Skeletal muscle cell (primary cell): ENCODE measurements around the gene USP3.
"Not testable (repeated sequence)": the region's sequence is repeated elsewhere in the genome, so short reads cannot be mapped to it uniquely, and the experiment has no call there.

ENCODE experiments used
- DNase-seq: peaks from one replicate; pipeline ENCODE4 v3.0.0-alpha.2; 2010; ENCODE audit warnings: low read depth
- H3K4me3 ChIP-seq: 2 replicates; pipeline ENCODE4 v1.5.1; 2011; ENCODE audit warnings: low read depth, mild to moderate bottlenecking, control low read depth, low read length, moderate library complexity

Gene USP3

DNA sequence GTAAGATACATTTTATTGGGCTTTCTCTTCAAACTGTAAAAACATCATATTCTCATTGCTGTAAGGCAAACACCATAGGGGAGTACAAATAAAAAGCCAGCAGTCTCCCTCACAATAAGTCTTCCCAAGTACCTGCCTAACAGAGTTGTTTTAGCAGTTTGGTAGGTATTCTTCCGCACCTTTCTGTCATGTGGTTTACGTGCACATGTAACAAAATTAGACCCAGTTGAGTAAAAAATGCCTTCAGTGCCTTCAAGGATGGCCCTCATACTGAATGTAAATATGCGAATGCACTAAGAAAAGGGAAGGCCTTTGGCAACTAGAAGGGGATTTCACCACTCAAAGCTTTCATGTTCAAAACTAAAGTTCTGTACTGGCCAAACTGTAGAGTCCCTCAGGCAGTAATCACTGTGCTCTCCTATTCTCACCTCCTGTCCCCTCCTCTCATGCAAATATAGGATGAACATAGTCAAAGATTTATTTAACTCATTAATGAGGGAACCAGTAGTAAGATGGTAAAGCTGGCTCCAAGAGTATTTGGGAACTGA, 26.4 kb downstream of the USP3 start:
- DNase-seq: no peak
- no peak overlapping the region for H3K4me3 ChIP-seq

DNA sequence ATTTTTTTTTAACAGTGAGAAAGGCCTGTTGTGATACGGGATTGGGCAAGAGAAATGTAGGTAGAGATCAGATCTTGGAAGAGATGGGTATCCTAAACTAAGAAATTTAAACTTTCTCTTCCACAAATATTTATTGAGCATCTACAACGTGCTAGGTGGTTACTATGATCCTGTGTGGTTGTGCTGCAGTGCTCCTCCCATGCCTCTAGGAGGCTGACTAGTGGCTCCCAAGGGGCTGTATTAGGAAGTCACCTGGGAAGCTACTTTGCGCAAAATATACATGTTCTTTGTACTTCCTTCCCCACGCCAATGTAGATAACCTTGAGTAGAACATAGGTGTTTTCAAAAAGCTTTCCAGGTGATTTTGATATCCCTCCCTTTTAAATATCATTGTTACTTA, 27.2 kb downstream of the USP3 start:
- H3K4me3 ChIP-seq: no peak overlapping the region
- no peak for DNase-seq

DNA sequence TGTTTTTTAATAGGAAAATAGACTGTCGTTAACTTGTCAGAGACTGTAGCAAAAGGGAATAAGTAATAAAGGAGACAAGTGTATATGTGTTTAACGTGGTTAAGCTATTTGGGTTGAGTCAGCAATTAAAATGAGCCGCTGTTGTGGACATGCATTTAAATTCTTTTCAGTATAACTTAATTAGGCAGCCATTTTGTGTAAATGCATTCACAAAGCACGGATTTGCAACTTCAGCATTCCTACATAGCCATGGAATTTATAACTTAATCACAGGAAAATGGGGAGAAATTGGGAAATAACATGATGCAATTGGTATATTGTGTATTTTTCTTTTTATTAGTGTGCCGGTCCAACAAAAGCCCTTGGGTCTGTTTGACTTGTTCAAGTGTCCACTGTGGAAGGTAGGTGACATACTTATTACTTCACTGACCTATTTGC, 27.9 kb downstream of the USP3 start:
- H3K4me3 ChIP-seq: no peak overlapping the region
- no peak for DNase-seq

DNA sequence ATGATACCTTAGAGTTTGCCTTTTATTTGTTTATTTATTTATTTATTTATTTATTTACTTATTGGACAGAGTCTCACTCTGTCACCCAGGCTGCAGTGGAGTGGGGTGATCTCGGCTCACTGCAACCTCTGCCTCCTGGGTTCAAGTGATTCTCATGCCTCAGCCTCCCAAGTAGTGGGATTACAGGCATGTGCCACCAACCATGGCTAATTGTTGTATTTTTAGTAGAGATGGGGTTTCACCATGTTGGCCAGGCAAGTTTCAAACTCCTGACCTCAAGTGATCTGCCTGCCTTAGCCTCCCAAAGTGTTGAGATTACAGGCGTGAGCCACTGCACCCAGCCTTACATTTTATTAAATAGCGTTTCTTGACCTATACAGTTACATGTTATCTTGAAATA, 30.5 kb downstream of the USP3 start:
- H3K4me3 ChIP-seq: not testable (repeated sequence)

DNA sequence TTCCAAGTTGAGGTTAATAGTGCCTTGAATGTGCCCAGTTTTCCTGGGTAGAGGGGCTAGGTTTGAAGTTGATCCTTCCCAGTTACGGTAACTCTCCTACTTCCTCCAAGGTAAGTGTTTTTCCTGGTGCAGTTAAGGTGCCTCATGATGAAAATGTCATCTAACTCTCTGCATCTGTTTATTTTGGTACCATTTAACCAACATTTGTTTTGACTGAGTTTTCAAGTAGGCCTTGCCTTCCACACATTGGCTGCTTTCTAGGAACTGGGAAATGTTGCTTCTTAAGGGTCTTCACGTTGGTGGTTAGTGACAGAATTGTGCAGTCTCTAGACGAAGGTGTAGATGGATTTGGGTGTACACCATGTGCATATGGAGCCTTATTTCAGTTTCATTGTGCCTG, 31.3 kb downstream of the USP3 start:
- no peak for DNase-seq
- H3K4me3 ChIP-seq: no peak overlapping the region

More for the DNA sequence above, 30.5 kb downstream of the USP3 start:
- DNase-seq: not testable (repeated sequence)

DNA sequence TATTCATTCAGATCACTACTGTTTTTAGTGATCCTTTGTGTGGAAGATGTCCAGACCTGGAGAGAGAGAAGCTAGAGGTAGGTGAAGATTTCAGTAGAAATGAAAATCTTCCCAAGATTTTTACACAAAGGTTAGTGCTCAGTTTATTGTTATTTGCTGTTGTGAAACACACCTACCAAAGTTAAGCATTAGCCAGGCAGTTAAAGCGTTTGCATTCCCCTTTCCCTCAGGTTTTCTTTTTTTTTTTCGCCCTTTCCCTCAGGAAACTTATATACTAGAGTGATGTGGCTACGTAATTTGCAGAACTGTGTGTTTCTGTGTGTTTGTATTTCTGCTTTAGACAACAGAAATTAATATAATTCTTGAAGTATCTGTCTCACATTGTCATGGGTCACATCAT, 34.5 kb downstream of the USP3 start:
- DNase-seq: no peak
- H3K4me3 ChIP-seq: no peak overlapping the region

DNA sequence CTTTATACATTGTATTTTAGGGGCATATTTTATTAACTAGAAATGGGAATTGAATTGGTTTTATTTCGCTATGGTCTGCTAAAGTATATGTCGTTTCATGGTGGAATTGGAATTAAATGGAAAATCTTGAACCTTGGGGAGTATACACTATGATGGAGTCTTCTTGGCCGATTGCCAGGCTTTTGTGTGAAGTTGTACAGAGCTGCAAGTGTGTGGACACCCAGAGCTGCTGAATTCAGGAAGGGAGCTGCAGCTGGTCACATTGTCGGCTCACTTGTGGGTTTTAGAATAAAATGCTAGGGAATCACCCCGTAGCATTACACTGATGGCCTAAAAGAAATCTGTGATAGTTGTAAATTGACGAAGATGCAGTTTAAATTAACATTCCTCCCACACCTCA, 35.1 kb downstream of the USP3 start:
- no peak for DNase-seq
- H3K4me3 ChIP-seq: no peak overlapping the region

DNA sequence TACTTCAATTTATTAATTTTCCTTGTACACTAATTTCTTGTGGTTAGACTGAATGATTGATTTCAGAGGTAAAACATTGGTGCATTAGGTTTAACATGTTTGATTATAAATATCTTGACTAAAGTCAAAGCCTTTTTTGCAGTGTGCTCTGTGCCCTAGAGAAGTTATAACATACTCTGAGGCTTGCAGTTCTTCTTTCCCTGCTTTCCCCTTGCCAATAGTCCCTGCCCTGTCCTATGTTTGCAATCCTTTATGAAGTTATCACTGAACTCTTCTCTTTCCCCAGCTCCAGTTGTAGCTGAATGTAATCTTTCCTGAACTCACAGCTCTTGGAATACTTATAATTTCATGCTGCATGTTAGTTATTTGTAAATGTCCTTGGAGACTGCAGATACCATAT, 35.6 kb downstream of the USP3 start:
- no peak for DNase-seq
- H3K4me3 ChIP-seq: no peak overlapping the region

DNA sequence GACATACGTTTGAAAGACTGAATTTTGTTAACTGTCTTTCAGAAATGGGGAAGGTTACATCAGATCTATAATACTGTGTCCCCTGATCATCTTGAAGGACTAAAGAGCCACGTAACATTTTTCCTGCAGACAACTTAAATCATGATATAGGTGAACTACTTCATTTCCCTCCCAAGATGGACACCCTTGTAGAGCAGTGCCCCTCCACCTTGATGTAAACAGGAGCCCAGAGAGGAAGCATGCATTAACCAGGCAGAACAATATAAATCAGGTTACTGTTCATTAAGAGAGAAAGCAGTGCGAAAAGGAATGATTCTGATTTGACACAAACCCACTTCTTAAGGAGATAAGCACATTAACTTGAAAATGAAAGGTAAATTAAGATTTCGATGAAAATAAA, 36.1 kb downstream of the USP3 start:
- H3K4me3 ChIP-seq: no peak overlapping the region
- DNase-seq: no peak

DNA sequence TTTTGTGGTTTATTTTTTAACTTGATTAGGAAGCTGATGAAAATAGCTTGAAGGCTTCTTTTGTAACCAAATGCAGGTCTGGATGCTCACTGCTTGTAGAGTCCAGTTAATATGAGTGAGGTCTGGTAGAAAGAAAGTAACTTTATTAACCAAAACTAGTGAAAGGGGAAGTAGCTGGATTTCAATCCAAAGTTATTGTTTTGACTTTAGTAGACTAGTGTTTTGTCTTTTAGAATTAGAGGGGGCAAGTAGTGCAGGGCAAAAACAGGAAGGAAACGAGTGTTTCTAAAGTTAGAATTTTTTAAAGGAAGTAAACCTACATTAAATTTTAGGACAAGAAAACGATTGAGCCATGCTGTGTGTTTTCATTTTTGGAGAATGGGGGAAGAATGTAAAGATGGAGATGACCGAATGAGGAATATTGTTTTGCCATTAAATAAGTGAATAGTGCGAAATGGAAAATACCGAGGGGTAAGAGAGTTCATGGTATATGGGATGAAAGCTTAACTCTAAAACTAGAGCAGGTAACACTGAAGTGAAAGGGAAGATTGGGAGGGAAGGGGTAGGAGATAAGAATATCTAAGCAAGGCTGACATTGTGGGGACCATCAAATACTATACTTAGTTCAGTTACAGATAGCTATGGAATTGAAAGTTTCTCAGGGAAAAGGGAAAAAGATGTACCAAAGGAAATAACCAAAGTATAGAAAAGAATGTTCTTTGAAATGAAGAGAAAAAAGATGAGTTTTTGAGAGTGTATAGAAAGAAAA, 40.0 kb downstream of the USP3 start:
- no peak overlapping the region for H3K4me3 ChIP-seq
- no peak for DNase-seq

DNA sequence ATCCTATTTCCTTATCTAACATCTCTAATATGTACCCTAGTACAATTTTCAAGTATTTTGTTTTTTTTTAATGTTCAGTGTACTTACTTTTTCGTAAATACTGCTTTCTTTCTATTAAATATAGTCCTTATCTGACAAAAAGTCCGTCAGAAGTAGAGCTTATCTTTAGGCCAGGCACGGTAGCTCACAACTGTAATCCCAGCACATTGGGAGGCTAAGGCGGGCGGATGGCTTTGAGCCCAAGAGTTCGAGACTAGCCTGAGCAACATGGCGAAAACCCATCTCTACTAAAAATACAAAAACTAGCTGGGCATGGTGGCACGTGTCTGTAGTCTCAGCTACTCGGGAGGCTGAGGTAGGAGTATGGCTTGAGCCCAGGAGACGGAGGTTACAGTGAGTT, 41.1 kb downstream of the USP3 start:
- no peak for DNase-seq
- H3K4me3 ChIP-seq: no peak overlapping the region

DNA sequence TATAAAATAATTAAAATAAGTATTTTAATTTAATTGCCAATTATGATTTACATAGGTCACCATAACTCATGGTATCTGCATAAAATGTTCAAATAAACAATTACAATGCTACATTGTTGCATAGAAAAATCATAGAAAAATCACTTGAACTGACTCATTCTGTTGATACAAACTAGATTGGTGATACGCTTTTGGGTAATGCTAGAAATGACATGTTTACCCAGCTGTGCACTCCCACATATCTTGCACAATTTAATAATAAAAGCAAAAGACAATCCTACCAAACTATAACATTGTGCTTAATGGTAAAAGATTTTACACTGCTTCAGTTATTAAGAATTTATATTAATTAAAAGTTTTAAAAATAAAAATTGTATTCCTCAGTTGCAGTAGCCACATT, 47.0 kb downstream of the USP3 start:
- DNase-seq: peak; percentile 37
- H3K4me3 ChIP-seq: no peak overlapping the region

DNA sequence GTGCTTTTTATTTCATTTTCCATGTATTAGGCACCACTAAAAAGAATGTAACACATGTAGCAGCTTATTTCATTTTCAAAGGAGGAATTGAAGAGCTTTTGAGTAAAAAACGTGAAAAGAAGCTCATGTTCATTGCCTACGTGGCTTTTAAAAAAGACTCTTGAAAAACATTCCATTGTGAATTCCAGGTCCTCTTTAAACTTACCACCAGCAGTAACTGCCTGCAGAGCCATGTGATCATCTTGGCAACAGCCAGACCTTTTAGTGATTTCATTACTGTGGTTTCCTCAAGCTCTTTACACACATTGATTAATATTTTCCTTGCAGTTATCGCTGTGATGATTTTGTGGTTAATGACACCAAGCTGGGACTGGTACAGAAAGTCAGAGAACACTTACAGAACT, 49.0 kb downstream of the USP3 start:
- DNase-seq: peak; percentile 90
- no peak overlapping the region for H3K4me3 ChIP-seq

DNA sequence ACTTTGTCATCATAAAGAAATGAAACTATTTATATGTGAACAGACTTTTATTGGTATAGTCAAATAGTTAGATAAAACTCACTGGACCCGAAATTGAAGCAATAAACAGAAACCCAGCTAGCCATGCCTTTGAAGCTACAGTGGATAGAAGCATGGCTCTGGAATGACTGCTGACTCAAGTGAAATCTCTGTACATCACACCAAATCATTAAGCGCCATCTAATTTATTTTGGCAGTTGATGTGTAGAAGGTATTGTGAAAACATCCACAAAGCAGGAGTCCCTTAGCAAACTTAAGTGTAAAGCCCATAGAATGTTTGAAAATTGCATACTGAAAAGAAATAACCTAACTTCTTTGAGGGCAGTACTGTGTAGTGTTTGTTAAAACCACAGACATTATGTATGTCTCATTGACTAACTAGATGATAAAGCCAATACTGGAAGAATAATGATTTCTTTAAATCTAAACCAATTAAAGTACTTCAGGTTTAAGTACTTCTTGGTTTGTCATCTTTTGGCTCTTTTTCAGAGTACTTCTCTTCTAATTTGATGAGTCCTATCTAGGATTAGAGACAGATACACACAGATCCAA, 50.0 kb downstream of the USP3 start:
- no peak overlapping the region for H3K4me3 ChIP-seq
- DNase-seq: no peak

DNA sequence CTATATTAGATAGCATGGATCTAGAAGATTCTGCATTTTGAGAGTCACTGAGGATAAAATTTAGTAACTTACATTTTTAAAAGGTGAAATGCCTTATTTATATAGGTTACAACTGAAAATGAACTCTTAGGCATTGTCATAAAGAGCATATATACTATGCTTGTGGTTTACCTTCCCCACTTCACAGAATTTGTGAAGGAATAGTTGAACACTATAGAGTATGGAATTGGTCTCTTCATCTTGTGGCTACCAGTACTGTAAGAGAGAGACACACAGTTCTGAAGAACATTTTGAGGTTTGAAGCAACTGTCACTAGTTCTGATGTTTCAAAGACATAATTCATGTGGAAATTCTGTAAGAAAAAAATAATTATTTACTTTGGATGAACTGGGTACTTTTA, 51.1 kb downstream of the USP3 start:
- no peak for DNase-seq
- H3K4me3 ChIP-seq: no peak overlapping the region

DNA sequence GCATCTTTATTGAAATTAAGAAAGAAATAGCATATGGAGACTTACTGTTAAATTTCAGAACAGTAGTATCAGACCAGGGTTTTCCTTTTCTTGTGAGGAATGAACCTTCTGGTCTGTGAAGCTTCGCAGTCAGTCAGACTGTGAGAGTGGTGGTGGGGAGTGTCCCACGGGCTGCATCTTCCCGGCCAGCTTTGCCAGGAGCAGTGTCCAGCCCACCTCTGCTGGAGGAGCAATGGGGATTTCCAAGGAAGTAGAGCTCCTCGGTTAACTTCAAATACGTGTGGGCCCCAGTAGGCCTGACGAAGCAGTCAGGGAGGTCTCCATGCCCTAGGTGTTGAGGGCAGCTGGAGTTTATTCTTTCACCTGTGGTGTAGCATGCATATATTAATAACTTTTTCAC, 51.9 kb downstream of the USP3 start:
- no peak overlapping the region for H3K4me3 ChIP-seq
- DNase-seq: no peak

DNA sequence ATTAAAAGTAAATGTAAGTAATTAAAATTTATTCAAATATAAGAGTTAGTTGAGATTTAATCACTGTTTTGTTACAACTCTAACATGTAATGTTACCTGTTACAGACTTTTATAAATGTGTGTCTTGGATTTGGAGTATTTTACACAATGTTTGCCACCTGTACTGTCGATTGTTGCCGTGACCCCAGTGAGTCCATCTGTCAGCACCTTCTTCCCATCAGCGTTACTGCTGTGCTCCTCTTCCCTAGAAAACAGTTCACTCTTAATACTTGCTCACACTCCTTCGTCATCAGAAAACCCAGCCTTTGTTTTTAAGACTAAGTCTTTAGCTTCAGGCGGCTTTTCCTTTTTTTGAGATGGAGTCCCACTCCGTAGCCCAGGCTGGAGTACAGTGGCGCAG, 52.3 kb downstream of the USP3 start:
- H3K4me3 ChIP-seq: no peak overlapping the region
- DNase-seq: no peak

DNA sequence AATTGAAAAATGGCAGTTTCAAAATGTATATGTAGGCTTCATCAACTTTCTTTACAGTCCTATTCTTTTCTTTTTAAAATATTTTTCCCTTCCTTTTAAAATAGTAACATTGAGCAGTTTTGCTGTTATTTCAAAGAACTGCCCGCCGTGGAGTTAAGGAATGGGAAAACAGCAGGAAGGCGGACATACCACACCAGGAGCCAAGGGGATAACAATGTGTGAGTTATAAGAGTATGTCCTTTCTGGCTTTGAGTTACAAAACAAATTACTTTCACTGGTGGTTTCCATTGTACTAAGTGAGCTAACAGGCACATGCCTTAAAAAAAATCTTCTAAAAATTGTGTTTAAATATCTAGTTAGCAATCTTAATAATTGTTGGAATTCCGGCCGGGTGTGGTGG, 55.4 kb downstream of the USP3 start:
- no peak overlapping the region for H3K4me3 ChIP-seq
- no peak for DNase-seq

DNA sequence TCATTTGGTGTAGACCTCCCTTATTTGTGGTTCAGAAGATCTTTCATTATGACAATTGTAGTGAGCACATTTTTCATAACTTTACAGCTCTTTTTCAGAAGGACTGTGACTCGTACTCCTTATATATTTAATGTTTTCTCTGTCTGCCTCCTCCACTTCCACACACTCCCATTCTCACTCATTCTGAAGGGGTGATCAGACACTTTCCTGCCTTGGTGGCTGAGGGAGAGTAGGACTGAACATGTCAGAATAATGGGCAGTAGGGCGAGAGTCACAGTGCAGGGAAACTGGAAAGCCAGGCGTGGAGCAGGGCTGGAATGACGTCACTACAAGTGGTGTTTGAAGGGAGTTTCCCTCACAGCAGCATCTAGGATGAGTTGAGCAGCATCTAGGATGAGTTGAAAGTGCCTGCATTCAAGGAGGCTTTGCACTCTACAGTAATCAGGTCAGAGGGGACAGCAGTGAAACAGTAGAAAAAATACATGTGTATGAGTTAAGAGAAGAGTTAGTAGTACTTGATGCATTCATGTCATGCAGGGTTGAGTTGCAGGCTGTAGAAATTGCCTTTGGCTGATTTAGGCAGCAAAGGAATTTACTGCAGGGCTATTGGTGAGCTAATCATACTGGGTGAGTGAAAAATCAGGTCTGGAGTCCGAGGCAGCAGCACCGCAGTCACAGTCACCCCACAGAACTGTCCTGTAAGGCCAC, 56.5 kb downstream of the USP3 start:
- DNase-seq: no peak
- H3K4me3 ChIP-seq: no peak overlapping the region

DNA sequence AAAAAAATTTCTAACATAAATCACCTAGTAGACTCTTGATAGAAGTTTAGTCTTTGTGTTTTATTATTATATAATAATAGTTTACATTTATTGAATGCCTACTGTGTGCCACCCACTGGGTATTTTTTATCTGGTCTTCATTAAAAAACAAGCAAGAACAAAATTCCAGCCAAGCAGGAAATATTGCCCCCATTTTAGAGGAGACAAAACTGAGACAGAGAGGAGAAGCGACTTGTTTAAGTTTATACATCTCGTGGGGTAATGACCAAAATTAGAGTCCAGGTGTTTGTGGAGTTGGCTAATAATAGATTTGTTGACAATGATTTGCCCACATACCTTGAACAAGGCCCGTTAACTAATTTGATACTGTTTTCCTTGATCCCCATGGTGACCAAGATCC, 59.7 kb downstream of the USP3 start:
- no peak for DNase-seq
- H3K4me3 ChIP-seq: no peak overlapping the region
